Breast epithelium (tissue), 4 donors: Measurements from ENCODE around the gene KAT2B. TPM values are rescaled to one million over a fixed set of nuclear protein-coding genes. Genes with fewer than 3 reads are reported as not detected.

Experiments
- DNase-seq, 2 donors: peaks; one replicate each; pipeline ENCODE4 v3.0.0-alpha.2; 2019; ENCODE audit warnings: low spot score in 2 of 2
- H3K27ac ChIP-seq, 2 donors: fragments of 200-600 bp; sonication (generic) in 1 of 2; one replicate each; pipeline ENCODE4 v1.5.1; 2016 to 2019; ENCODE audit warnings: mild to moderate bottlenecking in 1 of 2
- H3K27me3 ChIP-seq, 2 donors: fragments of 200-600 bp; sonication (generic) in 1 of 2; one replicate each; pipeline versions ENCODE4 v1.5.1 to v1.6.0; 2017 to 2019; ENCODE audit warnings: control low read depth in 1 of 2, mild to moderate bottlenecking in 1 of 2
- H3K36me3 ChIP-seq: fragments of 200-600 bp; one replicate; pipeline ENCODE4 v1.5.1; 2019
- H3K4me1 ChIP-seq, 2 donors: fragments of 200-600 bp; sonication (generic); one replicate each; pipeline ENCODE4 v1.5.1; 2016 to 2019; ENCODE audit warnings: control low read depth in 1 of 2
- H3K4me3 ChIP-seq, 3 donors: fragments of 200-600 bp; sonication (generic); 1 replicate in 2 of 3; 2 replicates in 1 of 3; pipeline ENCODE4 v1.5.1; 2016 to 2019; ENCODE audit warnings: mild to moderate bottlenecking in 3 of 3, moderate library complexity in 2 of 3
- H3K9me3 ChIP-seq, 2 donors: fragments of 200-600 bp; sonication (generic) in 1 of 2; one replicate each; pipeline ENCODE4 v1.5.1; 2016 to 2019; ENCODE audit warnings: control low read depth in 1 of 2
- CTCF ChIP-seq, 3 donors: fragments of 450-650 bp; IDR thresholded peaks; one replicate each; pipeline ENCODE4 v1.5.1; 2016 to 2017; ENCODE audit warnings: antibody characterized with exemption in 3 of 3, mild to moderate bottlenecking in 3 of 3, moderate library complexity in 3 of 3
- POLR2A ChIP-seq: fragments of 450-650 bp; IDR thresholded peaks from one replicate; pipeline ENCODE4 v1.6.1; 2016; ENCODE audit warnings: antibody characterized with exemption, mild to moderate bottlenecking, moderate library complexity
- POLR2AphosphoS5 ChIP-seq, 3 donors: sonication (generic); formaldehyde crosslinking; IDR thresholded peaks; one replicate each; pipeline ENCODE4 v1.6.1; 2017; ENCODE audit warnings: antibody characterized with exemption in 3 of 3
- intact Hi-C: fragments of 100-400 bp; cut with DNase I; formaldehyde crosslinking; loops from one replicate; pipeline ENCODE4 v1.15.1; 2023; ENCODE audit warnings: low total_unique reads
- total RNA-seq, 3 donors: library from RNA; depleted of rRNA; stranded (reverse); fragments of >200 nt; gene quantifications; one replicate each; pipeline ENCODE4 v1.1.0, GENCODE V29; 2016

The KAT2B gene
- total RNA-seq, 3 donors from 2014 or later, result 22.6 to 34.7 (median 34.0) TPM

- TF ChIP-seq POLR2A (no peak), CTCF (IDR thresholded peaks at IDR 0.05) (no peak), POLR2AphosphoS5 (IDR thresholded peaks at IDR 0.05) (no peak)
- Histone ChIP-seq H3K27me3 (no peaks in the 10 kb centered on the region), H3K4me1 (no peaks in the 10 kb centered on the region), H3K36me3 (no peaks in the 10 kb centered on the region), H3K9me3 (no peaks in the 10 kb centered on the region), H3K27ac (no peak overlapping the region), H3K4me3 (no peak overlapping the region)
- intact Hi-C loops, result no loop called here
- no peak for DNase-seq
These were observed 133.7 kb downstream of the KAT2B start for GRCh38 chr3:20173844-20174410.

GRCh38 chr3:20181276-20181675 lies 141.0 kb downstream of the KAT2B start:
- Histone ChIP-seq H3K36me3 (no peaks in the 10 kb centered on the region), H3K9me3 (no peaks in the 10 kb centered on the region), H3K4me1 (no peaks in the 10 kb centered on the region), H3K4me3 (no peak overlapping the region), H3K27me3 (no peaks in the 10 kb centered on the region), H3K27ac (no peak overlapping the region)
- intact Hi-C loops, result no loop called here
- no peak for TF ChIP-seq POLR2A
- TF ChIP-seq POLR2AphosphoS5 (IDR thresholded peaks at IDR 0.05), result no peak
- no peak for TF ChIP-seq CTCF (IDR thresholded peaks at IDR 0.05)
- no peak for DNase-seq

GRCh38 chr3:20182206-20182605 lies 142.0 kb downstream of the KAT2B start:
- intact Hi-C loops, result no loop called here
- H3K4me1 ChIP-seq, result no peaks in the 10 kb centered on the region
- H3K27ac ChIP-seq, result no peak overlapping the region
- H3K4me3 ChIP-seq, result no peak overlapping the region
- no peak for TF ChIP-seq POLR2AphosphoS5 (IDR thresholded peaks at IDR 0.05)
- no peak for TF ChIP-seq POLR2A
- no peak for TF ChIP-seq CTCF (IDR thresholded peaks at IDR 0.05)
- H3K27me3 ChIP-seq, result no peaks in the 10 kb centered on the region
- H3K9me3 ChIP-seq, result no peaks in the 10 kb centered on the region
- H3K36me3 ChIP-seq, result no peaks in the 10 kb centered on the region
- no peak for DNase-seq

GRCh38 chr3:20185331-20185678 lies 145.1 kb downstream of the KAT2B start:
- no peaks in the 10 kb centered on the region for H3K4me1 ChIP-seq
- no peak for DNase-seq
- TF ChIP-seq POLR2AphosphoS5 (IDR thresholded peaks at IDR 0.05), result no peak
- H3K4me3 ChIP-seq, result peak overlapping the region; percentile 61 to 77 (median 70)
- no peaks in the 10 kb centered on the region for H3K9me3 ChIP-seq
- intact Hi-C loops, result no loop called here
- H3K27ac ChIP-seq, result no peak overlapping the region
- H3K36me3 ChIP-seq, result no peaks in the 10 kb centered on the region
- H3K27me3 ChIP-seq, result no peaks in the 10 kb centered on the region

- H3K36me3 ChIP-seq, result no peaks in the 10 kb centered on the region
- intact Hi-C loops, result no loop called here
- no peaks in the 10 kb centered on the region for H3K4me1 ChIP-seq
- H3K9me3 ChIP-seq, result no peaks in the 10 kb centered on the region
- TF ChIP-seq CTCF (IDR thresholded peaks at IDR 0.05) (peak in 1 of 3 donors; percentile 19), POLR2A (peak; percentile 79), POLR2AphosphoS5 (IDR thresholded peaks at IDR 0.05) (peak; percentile 82 to 91 (median 88))
- DNase-seq, result peak; percentile 99
- H3K27ac ChIP-seq, result peak within 1 kb of the TSS; percentile 94 to 97
- H3K4me3 ChIP-seq, result peak within 1 kb of the TSS; percentile 61 to 77 (median 70)
- no peaks in the 10 kb centered on the region for H3K27me3 ChIP-seq
These were observed 145.7 kb downstream of the KAT2B start, which contains the start of gene SGO1 for GRCh38 chr3:20185679-20186599. SGO1 (minus strand) TSS chr3:20186206; CDS start chr3:20184027, 2,179 bp downstream.
